NCI-H1436 treated with DMSO at 0.1 percent for 48 hours (cell line): Measurements from ENCODE around the gene MSRB1.

Experiments used
- DNase-seq: peaks from one replicate; lab custom pipeline; 2025; lab: John Stamatoyannopoulos, UW

Gene MSRB1

GRCh38 chr16:1942810-1943726, at the start of gene MSRB1:
MSRB1 (minus strand) TSS chr16:1943199; CDS start chr16:1943156, 43 bp downstream.
- peak; percentile 88 for DNase-seq

- DNase-seq, result no peak
These were observed 49.1 kb upstream of the MSRB1 start for GRCh38 chr16:1991948-1992703.

GRCh38 chr16:1991588-1991947, 48.6 kb upstream of the MSRB1 start:
- no peak for DNase-seq

- no peak for DNase-seq
These were observed 48.1 kb upstream of the MSRB1 start for GRCh38 chr16:1991135-1991551.

- no peak for DNase-seq
These were observed 47.5 kb upstream of the MSRB1 start for GRCh38 chr16:1990351-1991134.

- DNase-seq, result no peak
These were observed 47.0 kb upstream of the MSRB1 start for GRCh38 chr16:1990101-1990350.

GRCh38 chr16:1989209-1990100, 46.5 kb upstream of the MSRB1 start, which contains the start of gene SYNGR3:
SYNGR3 (plus strand) TSS chr16:1989970; CDS start chr16:1990103, 133 bp downstream.
- DNase-seq, result no peak

- DNase-seq, result no peak
These were observed 44.2 kb upstream of the MSRB1 start for GRCh38 chr16:1987198-1987597.

GRCh38 chr16:1985466-1986150, 42.6 kb upstream of the MSRB1 start:
- DNase-seq, result no peak

- DNase-seq, result no peak
These were observed 41.6 kb upstream of the MSRB1 start for GRCh38 chr16:1984347-1985225.

GRCh38 chr16:1983544-1984346, 40.7 kb upstream of the MSRB1 start, which contains the start of gene GFER:
GFER (plus strand) TSS chr16:1984193; CDS start chr16:1984219, 26 bp downstream.
- DNase-seq, result no peak

- DNase-seq, result no peak
These were observed 40.1 kb upstream of the MSRB1 start for GRCh38 chr16:1982991-1983543.

- DNase-seq, result no peak
These were observed 39.0 kb upstream of the MSRB1 start for GRCh38 chr16:1982013-1982433.

GRCh38 chr16:1981398-1981836, 38.4 kb upstream of the MSRB1 start, which contains the start of gene NOXO1:
NOXO1 (minus strand) TSS chr16:1981469; CDS start chr16:1981179, 290 bp downstream.
- no peak for DNase-seq

GRCh38 chr16:1980770-1981087, 37.7 kb upstream of the MSRB1 start:
- no peak for DNase-seq

- no peak for DNase-seq
These were observed 37.2 kb upstream of the MSRB1 start for GRCh38 chr16:1980030-1980769.

GRCh38 chr16:1979271-1980029, 36.5 kb upstream of the MSRB1 start:
- DNase-seq, result no peak
